Omental fat pad (tissue), 4 donors: ENCODE measurements around the gene CALN1. TPM values are rescaled to one million over a fixed set of nuclear protein-coding genes. Genes with fewer than 3 reads are reported as not detected.

Experiments
- ATAC-seq: fragments of 150-250 bp; one replicate; pipeline ENCODE4 v1.9.1; 2016; ENCODE audit warnings: mild to moderate bottlenecking, moderate library complexity; ENCODE audit not compliant: low FRiP score
- DNase-seq: peaks from one replicate; pipeline ENCODE4 v3.0.0-alpha.2; 2019; ENCODE audit warnings: low spot score
- total RNA-seq, 4 donors: library from RNA; depleted of rRNA; stranded (reverse); fragments of >200 nt; gene quantifications; one replicate each; pipeline ENCODE4 v1.1.0, GENCODE V29; 2016
- TF ChIP-seq, protein P1 (sequence below), 3 donors: fragments of 450-650 bp; IDR thresholded peaks; one replicate each; pipeline ENCODE4 v1.5.1; 2016 to 2017; ENCODE audit warnings: antibody characterized with exemption in 3 of 3, mild to moderate bottlenecking in 3 of 3, moderate library complexity in 2 of 3

Gene CALN1
- total RNA-seq, 4 donors from 2014 or later = 0.16 TPM; not detected in 3

DNA sequence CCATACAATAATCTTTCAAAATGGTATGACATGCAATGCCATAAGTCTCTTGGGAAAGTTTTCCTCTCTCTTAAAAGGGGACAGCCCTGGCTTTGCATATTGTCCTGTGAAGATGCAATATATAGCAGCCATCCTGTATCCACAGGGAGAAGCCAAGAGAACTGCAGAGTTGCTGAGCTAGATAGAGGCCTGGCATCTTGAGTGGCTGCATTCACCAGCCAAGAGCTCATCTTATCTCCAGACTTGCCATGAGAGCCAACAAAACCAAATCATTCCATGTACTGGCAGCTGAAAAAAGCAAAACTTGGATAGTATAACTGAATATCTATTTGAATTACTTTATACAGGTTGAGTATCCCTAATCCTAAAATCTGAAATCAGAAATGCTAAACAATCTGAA lies 348.8 kb downstream of the CALN1 start:
- DNase-seq (no peak), ATAC-seq (no peak)
- TF ChIP-seq, protein P1, sequence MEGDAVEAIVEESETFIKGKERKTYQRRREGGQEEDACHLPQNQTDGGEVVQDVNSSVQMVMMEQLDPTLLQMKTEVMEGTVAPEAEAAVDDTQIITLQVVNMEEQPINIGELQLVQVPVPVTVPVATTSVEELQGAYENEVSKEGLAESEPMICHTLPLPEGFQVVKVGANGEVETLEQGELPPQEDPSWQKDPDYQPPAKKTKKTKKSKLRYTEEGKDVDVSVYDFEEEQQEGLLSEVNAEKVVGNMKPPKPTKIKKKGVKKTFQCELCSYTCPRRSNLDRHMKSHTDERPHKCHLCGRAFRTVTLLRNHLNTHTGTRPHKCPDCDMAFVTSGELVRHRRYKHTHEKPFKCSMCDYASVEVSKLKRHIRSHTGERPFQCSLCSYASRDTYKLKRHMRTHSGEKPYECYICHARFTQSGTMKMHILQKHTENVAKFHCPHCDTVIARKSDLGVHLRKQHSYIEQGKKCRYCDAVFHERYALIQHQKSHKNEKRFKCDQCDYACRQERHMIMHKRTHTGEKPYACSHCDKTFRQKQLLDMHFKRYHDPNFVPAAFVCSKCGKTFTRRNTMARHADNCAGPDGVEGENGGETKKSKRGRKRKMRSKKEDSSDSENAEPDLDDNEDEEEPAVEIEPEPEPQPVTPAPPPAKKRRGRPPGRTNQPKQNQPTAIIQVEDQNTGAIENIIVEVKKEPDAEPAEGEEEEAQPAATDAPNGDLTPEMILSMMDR (IDR thresholded peaks at IDR 0.05) = no peak

DNA sequence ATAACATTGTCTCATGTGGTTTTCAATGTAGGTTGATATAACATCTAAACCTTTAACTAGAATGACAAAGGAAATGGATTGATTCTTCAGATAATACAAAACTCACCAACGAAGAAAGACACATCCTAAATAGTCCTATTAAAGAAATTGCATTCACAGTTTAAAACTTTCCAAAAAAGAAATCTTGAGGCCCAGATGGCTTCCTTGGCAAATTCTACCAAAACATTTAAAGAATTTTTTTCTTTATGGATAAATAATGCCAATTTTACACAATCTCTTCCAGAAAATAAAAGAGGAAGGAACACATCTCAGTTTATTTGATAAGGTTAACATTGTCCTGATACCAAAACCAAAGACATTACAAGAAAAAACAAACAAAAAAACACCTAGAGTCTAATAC lies 349.5 kb downstream of the CALN1 start:
- DNase-seq = no peak
- TF ChIP-seq, protein P1 (IDR thresholded peaks at IDR 0.05) = no peak
- ATAC-seq = no peak

DNA sequence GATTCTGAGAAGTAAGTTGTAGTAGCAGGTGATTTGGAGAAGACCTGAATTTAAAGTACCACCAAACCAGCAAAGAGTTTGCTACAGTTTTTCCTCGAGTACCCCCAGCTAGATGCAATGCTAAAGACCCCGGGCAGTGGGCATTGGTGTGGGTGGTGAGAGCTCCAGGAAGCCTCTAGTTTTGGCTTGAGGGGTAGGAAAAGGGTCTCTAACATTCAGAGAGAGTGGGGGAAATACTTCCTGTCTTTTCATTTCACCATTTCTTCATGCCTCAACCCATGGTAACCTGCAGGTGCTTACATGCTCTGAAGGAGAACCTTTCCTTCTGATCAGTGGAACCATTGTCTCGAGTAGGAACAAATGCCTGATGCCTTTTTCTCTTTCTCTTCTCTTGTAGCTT lies 352.2 kb downstream of the CALN1 start:
- TF ChIP-seq, protein P1 (IDR thresholded peaks at IDR 0.05) = no peak
- no peak for DNase-seq
- no peak for ATAC-seq

DNA sequence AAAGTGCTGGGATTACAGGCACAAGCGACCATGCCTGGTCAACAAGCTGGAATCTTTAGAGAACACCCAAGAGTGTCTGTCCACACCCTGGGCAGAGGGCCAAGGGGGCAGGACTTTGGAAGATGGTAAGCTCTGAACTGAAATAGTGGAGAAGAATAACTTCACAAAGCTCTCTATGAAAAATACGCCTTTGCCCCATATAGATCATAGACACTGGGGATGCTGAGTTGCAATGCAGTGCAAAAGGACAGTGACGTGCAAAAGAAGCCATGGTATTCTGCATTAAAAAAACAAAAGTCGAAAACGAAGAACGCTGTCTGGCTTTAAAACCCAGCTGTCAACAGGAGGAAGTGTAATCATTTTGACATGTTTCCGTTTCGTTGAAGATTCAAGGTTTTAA lies 353.6 kb downstream of the CALN1 start:
- ATAC-seq = no peak
- DNase-seq = no peak
- TF ChIP-seq, protein P1 (IDR thresholded peaks at IDR 0.05) = no peak

DNA sequence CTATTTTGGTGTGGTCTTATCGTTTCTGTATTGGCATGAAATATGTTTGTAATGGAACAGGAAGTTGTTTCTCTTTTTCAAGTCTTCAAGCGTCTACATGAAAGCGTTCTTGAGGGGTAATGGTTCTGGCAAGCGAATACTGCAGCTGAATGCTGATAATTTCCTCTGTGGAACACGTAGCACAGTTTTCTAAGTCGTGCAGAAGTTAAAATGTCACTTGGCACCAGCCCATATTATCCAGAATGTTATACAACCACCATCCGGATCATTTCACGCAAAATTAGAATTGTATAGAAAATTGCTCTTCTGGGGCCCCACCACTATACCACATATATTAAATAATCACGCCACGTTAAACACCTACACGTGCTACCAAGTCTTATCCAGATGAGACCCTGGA lies 354.3 kb downstream of the CALN1 start:
- DNase-seq = no peak
- ATAC-seq = no peak
- TF ChIP-seq, protein P1 (IDR thresholded peaks at IDR 0.05) = no peak

DNA sequence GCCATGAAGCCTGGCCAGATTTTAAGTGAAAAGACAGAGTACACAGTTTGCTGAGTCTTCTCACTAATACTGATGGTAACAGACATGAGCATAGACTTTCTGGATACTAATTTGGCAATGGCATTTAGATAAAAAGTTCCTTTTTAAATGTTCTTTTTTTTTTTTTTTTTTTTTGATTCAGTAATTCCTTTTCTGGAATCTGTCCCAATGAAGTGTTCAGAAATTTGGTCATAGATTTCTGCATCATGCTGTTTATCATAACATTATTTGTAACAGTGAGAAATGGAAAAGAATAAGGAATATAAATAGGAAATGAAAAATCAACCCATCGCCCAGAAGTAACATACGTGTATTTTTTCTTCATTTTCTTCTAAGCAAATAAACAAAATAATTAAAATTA lies 354.9 kb downstream of the CALN1 start:
- TF ChIP-seq, protein P1 (IDR thresholded peaks at IDR 0.05) = no peak
- no peak for ATAC-seq
- no peak for DNase-seq

DNA sequence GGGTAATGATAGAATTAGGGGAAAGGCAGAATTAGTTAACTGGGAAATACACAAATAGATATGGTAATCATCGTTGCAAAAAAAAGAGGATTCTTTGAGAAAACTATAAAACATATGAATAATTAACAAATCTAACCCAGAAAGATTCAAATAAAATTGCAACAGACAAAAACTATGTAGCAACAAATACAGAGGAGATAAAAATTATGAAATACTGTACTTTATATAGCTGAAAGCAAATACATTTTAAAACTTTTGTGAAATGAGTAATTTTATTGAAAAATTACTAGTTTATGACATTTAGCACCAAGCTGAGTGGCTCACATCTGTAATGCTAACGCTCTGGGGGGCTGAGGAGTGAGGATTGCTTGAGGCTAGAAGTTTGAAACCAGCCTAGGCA lies 356.7 kb downstream of the CALN1 start:
- DNase-seq (no peak), ATAC-seq (no peak)
- TF ChIP-seq, protein P1 (IDR thresholded peaks at IDR 0.05) = no peak
